ENCODE measurements around the gene ITGA5.

DNA sequence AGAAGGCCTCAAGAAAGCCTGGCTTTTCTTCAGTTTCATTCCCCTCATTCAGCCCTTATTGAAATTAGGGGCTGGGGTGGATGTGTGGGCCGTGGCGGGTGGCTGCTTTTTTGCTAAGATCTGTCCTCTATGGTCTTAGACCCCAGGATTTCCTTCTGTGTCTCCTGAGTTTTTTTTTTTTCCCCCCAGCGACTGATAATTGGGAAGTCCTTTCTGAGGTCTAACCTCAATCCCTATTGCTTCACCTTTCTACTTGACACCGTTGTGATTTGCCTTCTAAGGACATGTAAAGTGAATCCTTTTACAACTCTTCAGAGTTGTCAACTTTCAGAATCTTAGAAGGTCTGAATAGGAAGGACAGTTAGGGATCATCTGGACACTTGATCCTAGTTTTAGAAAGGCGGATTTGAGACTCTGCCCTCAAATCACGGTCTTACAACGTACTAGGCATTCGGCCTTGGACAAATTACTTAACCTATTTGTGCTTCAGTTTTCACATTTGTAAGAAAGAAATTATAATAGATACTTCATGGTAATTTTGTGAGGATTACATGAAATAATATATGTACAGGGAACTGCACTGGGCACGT is 59.2 kb downstream of the ITGA5 start:
- TF ChIP-seq SUZ12 (IDR thresholded peaks at IDR 0.05): no peak
- TF ChIP-seq CTBP1 (IDR thresholded peaks at IDR 0.05; ENCODE audit: borderline replicate concordance): no peak
- no peak for TF ChIP-seq HDGF (IDR thresholded peaks at IDR 0.05; ENCODE audit: borderline replicate concordance)
- TF ChIP-seq SP1 (IDR thresholded peaks at IDR 0.05): no peak
- no peak for TF ChIP-seq FOXA1 (IDR thresholded peaks at IDR 0.05)

All from HEK293T (cell line).